Neutrophil (primary cell): ENCODE data around the gene KCNH1.

Experiments
- H3K27ac ChIP-seq: fragments of 200-600 bp; sonication (generic); 2 replicates; pipeline ENCODE4 v1.5.1; 2016; ENCODE audit warnings: mild to moderate bottlenecking, moderate library complexity
- H3K27me3 ChIP-seq: fragments of 200-600 bp; sonication (generic); 2 replicates; pipeline ENCODE4 v1.6.0; 2016; ENCODE audit warnings: mild to moderate bottlenecking
- H3K36me3 ChIP-seq: fragments of 200-600 bp; sonication (generic); 2 replicates; pipeline ENCODE4 v1.5.1; 2017
- H3K4me1 ChIP-seq, 2 experiments: fragments of 200-600 bp in 1 of 2; sonication (generic) in 1 of 2; 1 replicate in 1 of 2; 2 replicates in 1 of 2; pipeline versions ENCODE4 v1.5.1 to v1.6.1; 2013 to 2016; ENCODE audit warnings: low read depth in 1 of 2, low read length in 1 of 2, mild to moderate bottlenecking in 1 of 2, moderate library complexity in 1 of 2; ENCODE audit not compliant: control insufficient read depth in 1 of 2, insufficient read depth in 1 of 2
- H3K4me3 ChIP-seq, 2 experiments: fragments of 200-600 bp in 1 of 2; sonication (generic) in 1 of 2; 1 replicate in 1 of 2; 2 replicates in 1 of 2; pipeline ENCODE4 v1.5.1; 2013 to 2016; ENCODE audit warnings: low read depth in 1 of 2, low read length in 1 of 2, mild to moderate bottlenecking in 1 of 2, moderate library complexity in 1 of 2
- H3K9me3 ChIP-seq: fragments of 200-600 bp; sonication (generic); 2 replicates; pipeline ENCODE4 v1.5.1; 2016
- TF ChIP-seq, protein P1 (sequence below): fragments of 200-600 bp; sonication (generic); IDR thresholded peaks from 2 replicates; pipeline ENCODE4 v1.5.1; 2016; ENCODE audit warnings: antibody characterized with exemption

KCNH1 gene

GRCh38 chr1:210728437-210729149 lies 405.4 kb downstream of the KCNH1 start:
- no peaks in the 10 kb centered on the region for H3K9me3 ChIP-seq
- H3K36me3 ChIP-seq, result no peaks in the 10 kb centered on the region
- no peaks in the 10 kb centered on the region for H3K27me3 ChIP-seq
- H3K4me3 ChIP-seq, result no peak overlapping the region
- H3K27ac ChIP-seq, result no peak overlapping the region
- H3K4me1 ChIP-seq, result peaks cover 0 to 8% of the 10 kb centered on the region in 2 experiments
- TF ChIP-seq, protein P1, sequence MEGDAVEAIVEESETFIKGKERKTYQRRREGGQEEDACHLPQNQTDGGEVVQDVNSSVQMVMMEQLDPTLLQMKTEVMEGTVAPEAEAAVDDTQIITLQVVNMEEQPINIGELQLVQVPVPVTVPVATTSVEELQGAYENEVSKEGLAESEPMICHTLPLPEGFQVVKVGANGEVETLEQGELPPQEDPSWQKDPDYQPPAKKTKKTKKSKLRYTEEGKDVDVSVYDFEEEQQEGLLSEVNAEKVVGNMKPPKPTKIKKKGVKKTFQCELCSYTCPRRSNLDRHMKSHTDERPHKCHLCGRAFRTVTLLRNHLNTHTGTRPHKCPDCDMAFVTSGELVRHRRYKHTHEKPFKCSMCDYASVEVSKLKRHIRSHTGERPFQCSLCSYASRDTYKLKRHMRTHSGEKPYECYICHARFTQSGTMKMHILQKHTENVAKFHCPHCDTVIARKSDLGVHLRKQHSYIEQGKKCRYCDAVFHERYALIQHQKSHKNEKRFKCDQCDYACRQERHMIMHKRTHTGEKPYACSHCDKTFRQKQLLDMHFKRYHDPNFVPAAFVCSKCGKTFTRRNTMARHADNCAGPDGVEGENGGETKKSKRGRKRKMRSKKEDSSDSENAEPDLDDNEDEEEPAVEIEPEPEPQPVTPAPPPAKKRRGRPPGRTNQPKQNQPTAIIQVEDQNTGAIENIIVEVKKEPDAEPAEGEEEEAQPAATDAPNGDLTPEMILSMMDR, result no peak

DNA sequence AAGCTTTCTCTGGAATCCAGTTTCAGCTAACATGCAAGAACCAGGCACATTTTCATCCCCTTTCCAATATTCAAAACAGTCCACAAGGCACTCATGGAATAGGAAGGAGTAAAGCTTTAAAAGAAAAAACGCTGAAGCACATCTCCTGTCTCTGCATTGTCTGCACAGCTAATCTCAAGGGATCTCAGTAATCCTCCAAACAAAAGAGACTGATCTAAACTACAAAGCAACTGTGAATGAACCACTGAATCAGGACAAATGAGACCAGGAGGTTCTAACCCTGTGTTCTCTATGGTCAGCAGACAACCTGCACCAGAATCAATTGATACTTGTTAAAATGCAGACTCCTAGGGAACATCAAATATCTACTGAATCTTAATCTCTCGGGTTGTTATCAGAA lies 406.2 kb downstream of the KCNH1 start:
- Histone ChIP-seq H3K36me3 (no peaks in the 10 kb centered on the region), H3K9me3 (no peaks in the 10 kb centered on the region), H3K27me3 (no peaks in the 10 kb centered on the region), H3K27ac (no peak overlapping the region), H3K4me3 (no peak overlapping the region), H3K4me1 (peaks cover 0 to 8% of the 10 kb centered on the region in 2 experiments)
- TF ChIP-seq, protein P1, result no peak

GRCh38 chr1:210726621-210727020 lies 407.3 kb downstream of the KCNH1 start:
- Histone ChIP-seq H3K9me3 (no peaks in the 10 kb centered on the region), H3K4me3 (no peak overlapping the region), H3K27me3 (no peaks in the 10 kb centered on the region), H3K36me3 (no peaks in the 10 kb centered on the region), H3K4me1 (peaks cover 0 to 8% of the 10 kb centered on the region in 2 experiments), H3K27ac (no peak overlapping the region)
- TF ChIP-seq, protein P1, result no peak

GRCh38 chr1:210724768-210725167 lies 409.2 kb downstream of the KCNH1 start:
- no peaks in the 10 kb centered on the region for H3K9me3 ChIP-seq
- H3K36me3 ChIP-seq, result no peaks in the 10 kb centered on the region

GRCh38 chr1:210723646-210724045 lies 410.3 kb downstream of the KCNH1 start:
- H3K4me1 ChIP-seq, result no peaks in the 10 kb centered on the region
- no peak overlapping the region for H3K27ac ChIP-seq
- TF ChIP-seq, protein P1, result no peak
- H3K9me3 ChIP-seq, result no peaks in the 10 kb centered on the region
- no peak overlapping the region for H3K4me3 ChIP-seq
- H3K36me3 ChIP-seq, result no peaks in the 10 kb centered on the region
- H3K27me3 ChIP-seq, result no peaks in the 10 kb centered on the region

More at GRCh38 chr1:210724768-210725167, 409.2 kb downstream of the KCNH1 start:
- Histone ChIP-seq H3K27ac (no peak overlapping the region), H3K4me1 (no peaks in the 10 kb centered on the region), H3K4me3 (no peak overlapping the region), H3K27me3 (no peaks in the 10 kb centered on the region)
- TF ChIP-seq, protein P1, result no peak
